HepG2 (cell line): Measurements from ENCODE around the gene PCYT2. TPM values are rescaled to one million over a fixed set of nuclear protein-coding genes. Genes with fewer than 3 reads are reported as not detected.

Experiments
- ARNTL ChIP-seq: sonication (generic); formaldehyde crosslinking; IDR thresholded peaks from 2 replicates; pipeline ENCODE4 v1.4.0; 2020; ENCODE audit warnings: mild to moderate bottlenecking, missing genetic modification reagents
- EED ChIP-seq: sonication (generic); formaldehyde crosslinking; IDR thresholded peaks from 2 replicates; pipeline ENCODE4 v1.5.0; 2020; ENCODE audit warnings: mild to moderate bottlenecking, missing genetic modification reagents
- GLI4 ChIP-seq: sonication (generic); formaldehyde crosslinking; IDR thresholded peaks from 2 replicates; pipeline ENCODE4 v1.5.1; 2020; ENCODE audit warnings: missing genetic modification reagents, mild to moderate bottlenecking, moderate library complexity, borderline replicate concordance
- HNF1A ChIP-seq, 2 experiments: sonication (generic) in 1 of 2; formaldehyde crosslinking in 1 of 2; IDR thresholded peaks; 2 replicates each; pipeline versions ENCODE4 v1.4.0 to v1.6.1; 2016 to 2020; ENCODE audit warnings: borderline replicate concordance in 1 of 2, low read depth in 1 of 2, mild to moderate bottlenecking in 1 of 2, missing genetic modification reagents in 1 of 2
- HNRNPL ChIP-seq: fragments of 200-400 bp; formaldehyde crosslinking; IDR thresholded peaks from 2 replicates; pipeline ENCODE4 v1.6.1; 2017; ENCODE audit warnings: mild to moderate bottlenecking, low read depth, low read length
- HOXA5 ChIP-seq: sonication (generic); formaldehyde crosslinking; IDR thresholded peaks from 2 replicates; pipeline ENCODE4 v1.4.0; 2020; ENCODE audit warnings: missing genetic modification reagents
- MAFK ChIP-seq, 2 experiments: IDR thresholded peaks in 1 of 2; conservative IDR thresholded peaks in 1 of 2; 2 replicates each; pipeline ENCODE4 v1.6.1; 2011; ENCODE audit warnings: improper control_type of control experiment in 2 of 2, low read length in 2 of 2
- SNAPC2 ChIP-seq: sonication (generic); formaldehyde crosslinking; IDR thresholded peaks from 2 replicates; pipeline ENCODE4 v1.8.1; 2022; ENCODE audit warnings: mild to moderate bottlenecking, missing genetic modification reagents
- SP5 ChIP-seq: IDR thresholded peaks from 2 replicates; pipeline ENCODE4 v1.6.1; 2016; ENCODE audit warnings: low read depth, borderline replicate concordance
- STAG1 ChIP-seq: sonication (generic); formaldehyde crosslinking; IDR thresholded peaks from 2 replicates; pipeline ENCODE4 v1.4.0; 2020; ENCODE audit warnings: missing genetic modification reagents
- ZBTB3 ChIP-seq: sonication (generic); formaldehyde crosslinking; IDR thresholded peaks from 2 replicates; pipeline ENCODE4 v1.4.0; 2020; ENCODE audit warnings: low read depth, mild to moderate bottlenecking, moderate library complexity, missing genetic modification reagents, borderline replicate concordance
- ZNF343 ChIP-seq: sonication (generic); formaldehyde crosslinking; IDR thresholded peaks from 2 replicates; pipeline ENCODE4 v1.4.0; 2020; ENCODE audit warnings: mild to moderate bottlenecking, missing genetic modification reagents
- ZNF350 ChIP-seq: sonication (generic); formaldehyde crosslinking; IDR thresholded peaks from 2 replicates; pipeline ENCODE4 v1.4.0; 2020; ENCODE audit warnings: mild to moderate bottlenecking, low read depth, missing genetic modification reagents, borderline replicate concordance
- ZNF468 ChIP-seq: sonication (generic); formaldehyde crosslinking; IDR thresholded peaks from 2 replicates; pipeline ENCODE4 v1.8.0; 2022; ENCODE audit warnings: mild to moderate bottlenecking, moderate library complexity, missing genetic modification reagents
- ZNF562 ChIP-seq: sonication (generic); formaldehyde crosslinking; IDR thresholded peaks from 2 replicates; pipeline ENCODE4 v1.8.0; 2022; ENCODE audit warnings: missing genetic modification reagents, borderline replicate concordance
- ZNF564 ChIP-seq: sonication (generic); formaldehyde crosslinking; IDR thresholded peaks from 2 replicates; pipeline ENCODE4 v1.8.1; 2023; ENCODE audit warnings: mild to moderate bottlenecking, missing genetic modification reagents
- ZNF7 ChIP-seq: IDR thresholded peaks from 2 replicates; pipeline ENCODE4 v1.6.1; 2016; ENCODE audit warnings: missing biosample characterization, missing genetic modification reagents
- ZNF839 ChIP-seq: sonication (generic); formaldehyde crosslinking; IDR thresholded peaks from 2 replicates; pipeline ENCODE4 v1.4.0; 2020; ENCODE audit warnings: missing genetic modification reagents, mild to moderate bottlenecking, borderline replicate concordance
- ZNF879 ChIP-seq: sonication (generic); formaldehyde crosslinking; IDR thresholded peaks from 2 replicates; pipeline ENCODE4 v1.8.1; 2023; ENCODE audit warnings: missing genetic modification reagents
- polyA plus RNA-seq, 8 experiments: library from polyadenylated mRNA; depleted of rRNA in 3 of 8; stranded (reverse) in 7 of 8; unstranded in 1 of 8; fragments of >200 nt; fragmentation: Illumina TruSeq in 4 of 8; extraction: Trizol in 4 of 8; gene quantifications; 2 replicates each; pipeline versions ENCODE4 v1.2.1 to v1.2.3, GENCODE V29; 2011 to 2016; ENCODE audit warnings: low read depth in 4 of 8, missing spikeins in 1 of 8, mixed read lengths in 1 of 8; ENCODE audit not compliant: insufficient read depth in 1 of 8
- total RNA-seq, 5 experiments: library from RNA; depleted of rRNA; stranded (reverse); fragments of >200 nt; fragmentation: Illumina TruSeq; extraction: Trizol; gene quantifications; 2 replicates each; pipeline ENCODE4 v1.2.3, GENCODE V29; 2016; ENCODE audit warnings: low read depth in 1 of 5
- TF ChIP-seq, protein P1 (sequence below): sonication (generic); formaldehyde crosslinking; IDR thresholded peaks from 2 replicates; pipeline ENCODE4 v1.5.1; 2020; ENCODE audit warnings: missing genetic modification reagents, mild to moderate bottlenecking, borderline replicate concordance
- TF ChIP-seq, protein P2 (sequence below): sonication (generic); formaldehyde crosslinking; IDR thresholded peaks from 2 replicates; pipeline ENCODE4 v1.5.0; 2020; ENCODE audit warnings: mild to moderate bottlenecking, missing genetic modification reagents, moderate library complexity
- TF ChIP-seq, protein P3 (sequence below): sonication (generic); formaldehyde crosslinking; IDR thresholded peaks from 2 replicates; pipeline ENCODE4 v1.5.1; 2020; ENCODE audit warnings: missing genetic modification reagents, mild to moderate bottlenecking, borderline replicate concordance

Gene PCYT2
- total and polyA plus RNA-seq, 2 of the 13 experiments (the other 11 are each of a cell fraction or from before 2014, with no cell fraction given), result 147 to 297 TPM

DNA sequence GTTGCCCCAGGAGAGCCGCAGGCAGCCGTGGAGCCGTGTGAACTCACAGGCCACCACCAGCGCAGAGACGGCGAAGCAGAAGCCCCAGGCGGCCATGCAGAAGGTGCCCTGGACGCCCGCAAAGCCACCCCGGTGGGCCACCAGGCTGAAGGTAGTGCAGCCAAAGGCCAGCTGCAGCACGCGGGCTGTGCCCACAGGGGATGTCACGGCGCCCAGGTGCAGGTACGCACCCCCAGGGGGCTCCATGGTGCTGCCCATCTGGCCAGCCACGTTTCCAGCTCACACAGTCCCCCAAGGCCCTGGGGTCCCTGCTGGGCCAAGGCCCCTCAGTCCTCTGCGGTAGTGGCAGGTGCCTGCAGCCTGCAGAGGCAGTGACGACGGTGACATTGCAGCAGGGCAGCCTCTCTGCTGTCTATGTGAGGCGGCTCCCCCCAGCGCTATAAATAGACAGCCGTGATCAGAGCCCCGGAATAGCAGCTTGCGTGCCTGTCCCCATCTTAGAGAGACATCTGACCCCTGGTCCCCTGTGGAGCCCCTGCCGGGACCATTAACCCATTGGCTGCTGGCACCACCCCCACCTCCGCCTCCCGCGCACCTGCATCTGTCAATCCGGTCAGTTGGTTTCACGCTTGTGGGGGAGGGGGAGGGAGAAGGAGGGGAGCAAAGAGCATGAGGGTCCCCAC is 30.4 kb upstream of the PCYT2 start (continued):
- no peak for TF ChIP-seq ZBTB3 (CRISPR knock-in tag)
- no peak for TF ChIP-seq ZNF839 (CRISPR knock-in tag)
- no peak for TF ChIP-seq ZNF468
- no peak for TF ChIP-seq ZNF350 (CRISPR knock-in tag)
- TF ChIP-seq SP5, result no peak
- no peak for TF ChIP-seq ZNF564 (CRISPR knock-in tag)
- TF ChIP-seq ZNF562, result no peak
- no peak for TF ChIP-seq SNAPC2 (CRISPR knock-in tag)
- 0 out of 2 replicates have a peak, but pooled peaks have one; percentile 29 for TF ChIP-seq EED (CRISPR knock-in tag)
- TF ChIP-seq HNRNPL, result peak; percentile 80
- no peak for TF ChIP-seq HOXA5 (CRISPR knock-in tag)
- TF ChIP-seq, protein P1, sequence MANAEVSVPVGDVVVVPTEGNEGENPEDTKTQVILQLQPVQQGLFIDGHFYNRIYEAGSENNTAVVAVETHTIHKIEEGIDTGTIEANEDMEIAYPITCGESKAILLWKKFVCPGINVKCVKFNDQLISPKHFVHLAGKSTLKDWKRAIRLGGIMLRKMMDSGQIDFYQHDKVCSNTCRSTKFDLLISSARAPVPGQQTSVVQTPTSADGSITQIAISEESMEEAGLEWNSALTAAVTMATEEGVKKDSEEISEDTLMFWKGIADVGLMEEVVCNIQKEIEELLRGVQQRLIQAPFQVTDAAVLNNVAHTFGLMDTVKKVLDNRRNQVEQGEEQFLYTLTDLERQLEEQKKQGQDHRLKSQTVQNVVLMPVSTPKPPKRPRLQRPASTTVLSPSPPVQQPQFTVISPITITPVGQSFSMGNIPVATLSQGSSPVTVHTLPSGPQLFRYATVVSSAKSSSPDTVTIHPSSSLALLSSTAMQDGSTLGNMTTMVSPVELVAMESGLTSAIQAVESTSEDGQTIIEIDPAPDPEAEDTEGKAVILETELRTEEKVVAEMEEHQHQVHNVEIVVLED (CRISPR knock-in tag), result no peak
- no peak for TF ChIP-seq ZNF879 (CRISPR knock-in tag)
- TF ChIP-seq ZNF7, result no peak
- TF ChIP-seq GLI4 (CRISPR knock-in tag), result no peak
- no peak for TF ChIP-seq MAFK (conservative IDR thresholded peaks at IDR 0.05 in 1 of 2, IDR thresholded peaks at IDR 0.05 in 1 of 2; ENCODE audit: low read length in 2 of 2)
- TF ChIP-seq, protein P2, sequence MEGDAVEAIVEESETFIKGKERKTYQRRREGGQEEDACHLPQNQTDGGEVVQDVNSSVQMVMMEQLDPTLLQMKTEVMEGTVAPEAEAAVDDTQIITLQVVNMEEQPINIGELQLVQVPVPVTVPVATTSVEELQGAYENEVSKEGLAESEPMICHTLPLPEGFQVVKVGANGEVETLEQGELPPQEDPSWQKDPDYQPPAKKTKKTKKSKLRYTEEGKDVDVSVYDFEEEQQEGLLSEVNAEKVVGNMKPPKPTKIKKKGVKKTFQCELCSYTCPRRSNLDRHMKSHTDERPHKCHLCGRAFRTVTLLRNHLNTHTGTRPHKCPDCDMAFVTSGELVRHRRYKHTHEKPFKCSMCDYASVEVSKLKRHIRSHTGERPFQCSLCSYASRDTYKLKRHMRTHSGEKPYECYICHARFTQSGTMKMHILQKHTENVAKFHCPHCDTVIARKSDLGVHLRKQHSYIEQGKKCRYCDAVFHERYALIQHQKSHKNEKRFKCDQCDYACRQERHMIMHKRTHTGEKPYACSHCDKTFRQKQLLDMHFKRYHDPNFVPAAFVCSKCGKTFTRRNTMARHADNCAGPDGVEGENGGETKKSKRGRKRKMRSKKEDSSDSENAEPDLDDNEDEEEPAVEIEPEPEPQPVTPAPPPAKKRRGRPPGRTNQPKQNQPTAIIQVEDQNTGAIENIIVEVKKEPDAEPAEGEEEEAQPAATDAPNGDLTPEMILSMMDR (CRISPR knock-in tag), result peak; percentile 26; the same call in 1 of the 2 replicates
- no peak for TF ChIP-seq ZNF343
- TF ChIP-seq, protein P3, sequence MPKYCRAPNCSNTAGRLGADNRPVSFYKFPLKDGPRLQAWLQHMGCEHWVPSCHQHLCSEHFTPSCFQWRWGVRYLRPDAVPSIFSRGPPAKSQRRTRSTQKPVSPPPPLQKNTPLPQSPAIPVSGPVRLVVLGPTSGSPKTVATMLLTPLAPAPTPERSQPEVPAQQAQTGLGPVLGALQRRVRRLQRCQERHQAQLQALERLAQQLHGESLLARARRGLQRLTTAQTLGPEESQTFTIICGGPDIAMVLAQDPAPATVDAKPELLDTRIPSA, result no peak
- no peak for TF ChIP-seq ARNTL (CRISPR knock-in tag)
- peak; percentile 55 for TF ChIP-seq STAG1 (CRISPR knock-in tag)
- no peak for TF ChIP-seq HNF1A (IDR thresholded peaks at IDR 0.05; ENCODE audit: low read depth)
- no peak for TF ChIP-seq HNF1A (CRISPR knock-in tag; IDR thresholded peaks at IDR 0.05; ENCODE audit: borderline replicate concordance)
